IMR-90 (cell line): ENCODE data around the gene PON1. TPM values are rescaled to one million over a fixed set of nuclear protein-coding genes. Genes with fewer than 3 reads are reported as not detected.

ENCODE experiments used
- ATAC-seq: fragments of 200-7000 bp; cut with Tn5 transposase; 2 replicates; pipeline ENCODE4 v1.9.1; 2020; ENCODE audit warnings: low read depth, mild to moderate bottlenecking, moderate library complexity
- BruUV-seq: library from RNA; stranded (reverse); fragments of 400-500 nt; replicated peaks from 2 replicates; lab custom pipeline; 2021; lab: Mats Ljungman, UMichigan
- CTCF ChIA-PET: fragments of 300-600 bp; formaldehyde crosslinking; extraction: SDS; loops from one replicate; lab custom pipeline; 2021; ENCODE audit warnings: antibody characterized with exemption; lab: Yijun Ruan, JAX
- POLR2A ChIA-PET: fragments of 300-600 bp; sonication (Branson Sonifier 250); formaldehyde crosslinking; loops from one replicate; lab custom pipeline; 2022; ENCODE audit warnings: antibody characterized with exemption; ENCODE audit not compliant: unreplicated experiment; lab: Charles Lee
- DNase-seq: peaks from one replicate; pipeline ENCODE4 v3.0.0; 2013
- H2AFZ ChIP-seq: replicated peaks from 2 replicates; pipeline ENCODE3; 2013; ENCODE audit warnings: low read length, mild to moderate bottlenecking; ENCODE audit not compliant: poor library complexity
- H2AK5ac ChIP-seq: 2 replicates; pipeline ENCODE4 v1.6.1; 2013; ENCODE audit warnings: low read depth, low read length, inconsistent platforms
- H2AK9ac ChIP-seq: replicated peaks from 2 replicates; pipeline ENCODE3; 2013; ENCODE audit warnings: mild to moderate bottlenecking, low read depth, low read length, moderate library complexity; ENCODE audit not compliant: poor library complexity
- H2BK120ac ChIP-seq: 2 replicates; pipeline ENCODE4 v1.6.1; 2013; ENCODE audit warnings: low read depth, low read length, inconsistent platforms
- H2BK15ac ChIP-seq: 3 replicates; pipeline ENCODE4 v1.6.1; 2013; ENCODE audit warnings: low read depth, low read length, inconsistent platforms
- H2BK20ac ChIP-seq: 2 replicates; pipeline ENCODE4 v1.6.1; 2013; ENCODE audit warnings: low read depth, mild to moderate bottlenecking, inconsistent platforms, low read length, moderate library complexity
- H2BK5ac ChIP-seq: 2 replicates; pipeline ENCODE4 v1.6.1; 2013; ENCODE audit warnings: mild to moderate bottlenecking, low read depth, low read length, inconsistent platforms; ENCODE audit not compliant: poor library complexity, severe bottlenecking
- H3K14ac ChIP-seq: replicated peaks from 2 replicates; pipeline ENCODE4 v1.6.1; 2013; ENCODE audit warnings: low read depth, low read length, inconsistent platforms
- H3K18ac ChIP-seq: 2 replicates; pipeline ENCODE4 v1.6.1; 2013; ENCODE audit warnings: low read depth, low read length, control low read depth
- H3K23ac ChIP-seq: 2 replicates; pipeline ENCODE4 v1.6.1; 2013; ENCODE audit warnings: low read depth, low read length, inconsistent platforms
- H3K27ac ChIP-seq: 2 replicates; pipeline ENCODE4 v1.5.1; 2013; ENCODE audit warnings: mild to moderate bottlenecking, control low read depth, low read length; ENCODE audit not compliant: insufficient read depth
- H3K27me3 ChIP-seq: 2 replicates; pipeline ENCODE4 v1.6.1; 2013; ENCODE audit warnings: low read length; ENCODE audit not compliant: control insufficient read depth, insufficient read depth
- H3K36me3 ChIP-seq: 2 replicates; pipeline ENCODE4 v1.6.1; 2013; ENCODE audit warnings: low read length, mixed read lengths; ENCODE audit not compliant: control insufficient read depth, insufficient read depth
- H3K4ac ChIP-seq: 2 replicates; pipeline ENCODE4 v1.6.1; 2013; ENCODE audit warnings: low read depth, low read length, inconsistent platforms
- H3K4me1 ChIP-seq: 2 replicates; pipeline ENCODE4 v1.6.1; 2013; ENCODE audit warnings: low read length, mixed read lengths; ENCODE audit not compliant: control insufficient read depth, insufficient read depth
- H3K4me2 ChIP-seq: 2 replicates; pipeline ENCODE4 v1.6.1; 2013; ENCODE audit warnings: low read depth, mild to moderate bottlenecking, control low read depth, low read length, moderate library complexity
- H3K4me3 ChIP-seq: 2 replicates; pipeline ENCODE4 v1.5.1; 2013; ENCODE audit warnings: low read depth, mild to moderate bottlenecking, control low read depth, low read length, moderate library complexity; ENCODE audit not compliant: insufficient read depth
- H3K56ac ChIP-seq: 2 replicates; pipeline ENCODE4 v1.6.1; 2013; ENCODE audit warnings: low read length, inconsistent platforms; ENCODE audit not compliant: insufficient read depth; ENCODE audit errors: extremely low read depth
- H3K79me1 ChIP-seq, 2 experiments: 2 replicates each; pipeline ENCODE4 v1.6.1; 2013; ENCODE audit warnings: low read length in 2 of 2, inconsistent platforms in 1 of 2, low read depth in 1 of 2
- H3K9ac ChIP-seq: 2 replicates; pipeline ENCODE4 v1.6.1; 2013; ENCODE audit warnings: low read depth, low read length, control low read depth
- H3K9me1 ChIP-seq: 2 replicates; pipeline ENCODE4 v1.6.1; 2013; ENCODE audit warnings: low read length, inconsistent platforms; ENCODE audit not compliant: insufficient read depth
- H3K9me3 ChIP-seq: 2 replicates; pipeline ENCODE4 v1.6.1; 2013; ENCODE audit warnings: low read length; ENCODE audit not compliant: control insufficient read depth, insufficient read depth
- H4K20me1 ChIP-seq: 2 replicates; pipeline ENCODE4 v1.6.1; 2013; ENCODE audit warnings: low read length, inconsistent platforms; ENCODE audit not compliant: insufficient read depth
- H4K5ac ChIP-seq: 2 replicates; pipeline ENCODE4 v1.6.1; 2013; ENCODE audit warnings: mild to moderate bottlenecking, low read depth, low read length, control low read depth
- H4K8ac ChIP-seq, 2 experiments: 2 replicates each; pipeline ENCODE4 v1.6.1; 2013; ENCODE audit warnings: low read depth in 2 of 2, low read length in 2 of 2, control low read depth in 1 of 2, inconsistent platforms in 1 of 2
- H4K91ac ChIP-seq: 2 replicates; pipeline ENCODE4 v1.6.1; 2013; ENCODE audit warnings: low read depth, low read length, inconsistent platforms; ENCODE audit not compliant: insufficient read depth
- CEBPB ChIP-seq: IDR thresholded peaks from 2 replicates; pipeline ENCODE4 v1.6.1; 2012; ENCODE audit warnings: low read depth, low read length, improper control_type of control experiment
- CHD1 ChIP-seq: IDR thresholded peaks from 2 replicates; pipeline ENCODE4 v1.6.1; 2012; ENCODE audit warnings: low read depth, low read length, improper control_type of control experiment
- MAZ ChIP-seq: IDR thresholded peaks from 2 replicates; pipeline ENCODE4 v1.6.1; 2012; ENCODE audit warnings: low read depth, mild to moderate bottlenecking, low read length, improper control_type of control experiment, moderate library complexity, borderline replicate concordance
- MXI1 ChIP-seq: IDR thresholded peaks from 2 replicates; pipeline ENCODE4 v1.6.1; 2012; ENCODE audit warnings: low read depth, mild to moderate bottlenecking, low read length, moderate library complexity, borderline replicate concordance
- NFE2L2 ChIP-seq: fragments of 150-350 bp; IDR thresholded peaks from 2 replicates; pipeline ENCODE4 v1.6.1; 2016; ENCODE audit warnings: low read depth, mild to moderate bottlenecking, low read length
- POLR2A ChIP-seq: IDR thresholded peaks from 2 replicates; pipeline ENCODE4 v1.6.1; 2012; ENCODE audit warnings: mild to moderate bottlenecking, low read depth, low read length
- RCOR1 ChIP-seq: IDR thresholded peaks from 2 replicates; pipeline ENCODE4 v1.6.1; 2012; ENCODE audit warnings: mild to moderate bottlenecking, low read length, improper control_type of control experiment; ENCODE audit not compliant: insufficient replicate concordance
- USF2 ChIP-seq: fragments of 150-350 bp; IDR thresholded peaks from 2 replicates; pipeline ENCODE4 v1.6.1; 2017; ENCODE audit warnings: mild to moderate bottlenecking, antibody characterized with exemption, low read length, low read depth
- WGBS, 2 experiments: methylation state at CpG; one replicate each; pipeline versions ENCODE4 v1.1.5 to v1.1.7; 2013; ENCODE audit warnings: missing lambda C conversion rate in 2 of 2; ENCODE audit not compliant: insufficient read length in 1 of 2; ENCODE audit errors: extremely low coverage in 2 of 2; 5-methylcytosine and 5-hydroxymethylcytosine counted together
- dilution Hi-C: fragments of 300-500 bp; cut with HindIII; formaldehyde crosslinking; loops from one replicate; pipeline ENCODE4 v1.14.3; 2018; ENCODE audit warnings: low sequenced_read_pairs; ENCODE audit not compliant: unreplicated experiment
- in situ Hi-C: fragments of 300-500 bp; cut with MboI; formaldehyde crosslinking; loops from 3 replicates; pipeline ENCODE4 v1.14.3; 2019; ENCODE audit warnings: low sequenced_read_pairs, inconsistent platforms, mixed read lengths
- intact Hi-C: fragments of 100-400 bp; cut with micrococcal nuclease; formaldehyde crosslinking; loops from 2 replicates; pipeline ENCODE4 v1.10.0; 2022
- polyA plus RNA-seq, 3 experiments: library from polyadenylated mRNA; depleted of rRNA; stranded (reverse); fragments of >200 nt; gene quantifications; 2 replicates each; pipeline ENCODE4 v1.2.3, GENCODE V29; 2012; ENCODE audit warnings: low replicate concordance in 1 of 3
- total RNA-seq: library from RNA; depleted of rRNA; stranded (reverse); fragments of >200 nt; gene quantifications from 2 replicates; pipeline ENCODE4 v1.2.3, GENCODE V29; 2012
- TF ChIP-seq, protein P1 (sequence below): conservative IDR thresholded peaks from 2 replicates; pipeline ENCODE4 v1.5.1; 2012; ENCODE audit warnings: mild to moderate bottlenecking, low read depth, low read length, improper control_type of control experiment

The PON1 gene
- total and polyA plus RNA-seq, 2 of the 4 experiments (the other 2 are of a cell fraction) = not detected

DNA sequence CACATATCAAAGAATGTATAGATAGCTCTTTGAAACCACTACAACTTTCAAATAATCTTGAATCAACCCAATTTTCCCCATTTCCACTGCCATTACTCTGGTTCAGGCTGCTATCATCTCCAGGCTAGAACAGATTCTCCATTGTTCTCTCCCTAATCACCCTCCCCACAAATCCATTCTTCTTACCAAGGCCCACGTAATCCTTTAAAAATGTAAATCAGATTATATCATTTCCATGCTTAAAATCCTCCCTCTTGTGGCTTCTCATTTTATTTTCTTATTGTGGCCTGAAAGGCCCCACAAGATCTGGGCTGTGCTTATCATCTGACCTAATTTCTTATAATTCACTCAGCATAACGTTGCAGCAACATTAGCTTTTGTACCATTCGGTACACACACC is 3.0 kb upstream of the PON1 start:
- BruUV-seq = no TSS peak
- Histone ChIP-seq H3K79me1 (no peaks in the 10 kb centered on the region), H3K56ac (no peak overlapping the region), H3K36me3 (no peaks in the 10 kb centered on the region), H2BK120ac (no peak overlapping the region), H2AK9ac (no peak overlapping the region), H2BK5ac (no peak overlapping the region), H4K20me1 (no peaks in the 10 kb centered on the region), H3K4me2 (no peak overlapping the region), H3K4ac (no peak overlapping the region), H3K18ac (no peak overlapping the region), H2AK5ac (no peak overlapping the region), H3K9me1 (no peaks in the 10 kb centered on the region), H3K23ac (no peak overlapping the region), H4K8ac (no peak overlapping the region), H3K9me3 (no peaks in the 10 kb centered on the region), H3K27ac (no peak overlapping the region), H4K5ac (no peak overlapping the region), H3K27me3 (peaks cover 8% of the 10 kb centered on the region), H2AFZ (no peak overlapping the region), H3K4me3 (no peak overlapping the region), H4K91ac (no peak overlapping the region), H2BK15ac (no peak overlapping the region), H3K4me1 (no peaks in the 10 kb centered on the region), H3K9ac (no peak overlapping the region), H3K14ac (no peak overlapping the region), H2BK20ac (no peak overlapping the region)
- intact Hi-C loops = no loop called here
- POLR2A ChIA-PET = no interaction called here
- DNase-seq (no peak), ATAC-seq (no peak)
- dilution Hi-C loops = no loop called here
- in situ Hi-C loops = no loop called here
- TF ChIP-seq MXI1 = no peak
- TF ChIP-seq USF2 = no peak
- TF ChIP-seq, protein P1, sequence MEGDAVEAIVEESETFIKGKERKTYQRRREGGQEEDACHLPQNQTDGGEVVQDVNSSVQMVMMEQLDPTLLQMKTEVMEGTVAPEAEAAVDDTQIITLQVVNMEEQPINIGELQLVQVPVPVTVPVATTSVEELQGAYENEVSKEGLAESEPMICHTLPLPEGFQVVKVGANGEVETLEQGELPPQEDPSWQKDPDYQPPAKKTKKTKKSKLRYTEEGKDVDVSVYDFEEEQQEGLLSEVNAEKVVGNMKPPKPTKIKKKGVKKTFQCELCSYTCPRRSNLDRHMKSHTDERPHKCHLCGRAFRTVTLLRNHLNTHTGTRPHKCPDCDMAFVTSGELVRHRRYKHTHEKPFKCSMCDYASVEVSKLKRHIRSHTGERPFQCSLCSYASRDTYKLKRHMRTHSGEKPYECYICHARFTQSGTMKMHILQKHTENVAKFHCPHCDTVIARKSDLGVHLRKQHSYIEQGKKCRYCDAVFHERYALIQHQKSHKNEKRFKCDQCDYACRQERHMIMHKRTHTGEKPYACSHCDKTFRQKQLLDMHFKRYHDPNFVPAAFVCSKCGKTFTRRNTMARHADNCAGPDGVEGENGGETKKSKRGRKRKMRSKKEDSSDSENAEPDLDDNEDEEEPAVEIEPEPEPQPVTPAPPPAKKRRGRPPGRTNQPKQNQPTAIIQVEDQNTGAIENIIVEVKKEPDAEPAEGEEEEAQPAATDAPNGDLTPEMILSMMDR = no peak
- TF ChIP-seq CHD1 = no peak
- no peak for TF ChIP-seq NFE2L2
- TF ChIP-seq RCOR1 = no peak
- no peak for TF ChIP-seq POLR2A
- no peak for TF ChIP-seq MAZ
- no peak for TF ChIP-seq CEBPB
- CTCF ChIA-PET = no interaction called here
- WGBS, 2 experiments = 47 to 100% methylated on average over 1 to 3 of the region's 3 CpGs
